ENCODE measurements around the gene SLC11A2. TPM values are rescaled to one million over a fixed set of nuclear protein-coding genes. Genes with fewer than 3 reads are reported as not detected.

Gene SLC11A2
- total RNA-seq, 1 donor from 2014 or later = 25.1 TPM

DNA sequence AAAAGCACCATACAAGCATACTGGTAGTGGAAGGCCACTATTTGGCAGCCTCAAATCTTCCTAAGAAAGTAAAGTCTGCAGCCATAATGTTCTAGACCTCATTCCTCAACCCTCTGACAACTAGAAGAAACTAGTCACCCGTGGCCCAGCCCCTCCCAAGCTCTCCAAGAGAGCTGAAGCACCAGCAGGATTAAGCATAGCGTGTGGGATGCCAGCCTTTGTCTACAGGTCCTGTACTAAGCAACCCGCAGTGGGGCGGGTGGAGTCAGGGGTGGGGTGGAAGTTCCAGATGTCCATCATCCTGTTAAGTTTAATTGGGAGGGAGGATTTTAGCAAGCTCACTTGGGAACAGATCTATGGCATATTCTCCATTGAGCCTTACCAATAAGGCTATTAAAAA, 14.2 kb downstream of the SLC11A2 start:
- intact Hi-C loops (cut with micrococcal nuclease) = no loop called here
- H3K4me1 ChIP-seq = peaks cover 27% of the 10 kb centered on the region

GRCh38 chr12:51009056-51009440, 17.1 kb downstream of the SLC11A2 start:
- peaks cover 40% of the 10 kb centered on the region for H3K36me3 ChIP-seq
- H3K4me3 ChIP-seq = peak overlapping the region; percentile 55
- TF ChIP-seq, protein P1, sequence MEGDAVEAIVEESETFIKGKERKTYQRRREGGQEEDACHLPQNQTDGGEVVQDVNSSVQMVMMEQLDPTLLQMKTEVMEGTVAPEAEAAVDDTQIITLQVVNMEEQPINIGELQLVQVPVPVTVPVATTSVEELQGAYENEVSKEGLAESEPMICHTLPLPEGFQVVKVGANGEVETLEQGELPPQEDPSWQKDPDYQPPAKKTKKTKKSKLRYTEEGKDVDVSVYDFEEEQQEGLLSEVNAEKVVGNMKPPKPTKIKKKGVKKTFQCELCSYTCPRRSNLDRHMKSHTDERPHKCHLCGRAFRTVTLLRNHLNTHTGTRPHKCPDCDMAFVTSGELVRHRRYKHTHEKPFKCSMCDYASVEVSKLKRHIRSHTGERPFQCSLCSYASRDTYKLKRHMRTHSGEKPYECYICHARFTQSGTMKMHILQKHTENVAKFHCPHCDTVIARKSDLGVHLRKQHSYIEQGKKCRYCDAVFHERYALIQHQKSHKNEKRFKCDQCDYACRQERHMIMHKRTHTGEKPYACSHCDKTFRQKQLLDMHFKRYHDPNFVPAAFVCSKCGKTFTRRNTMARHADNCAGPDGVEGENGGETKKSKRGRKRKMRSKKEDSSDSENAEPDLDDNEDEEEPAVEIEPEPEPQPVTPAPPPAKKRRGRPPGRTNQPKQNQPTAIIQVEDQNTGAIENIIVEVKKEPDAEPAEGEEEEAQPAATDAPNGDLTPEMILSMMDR (IDR thresholded peaks at IDR 0.05; ENCODE audit: borderline replicate concordance) = no peak
- DNase-seq = peak; percentile 66
- peak overlapping the region; percentile 75 for H3K27ac ChIP-seq (replicated peaks)
- intact Hi-C loops (cut with micrococcal nuclease) = no loop called here
- H3K27me3 ChIP-seq (ENCODE audit: low read depth) = no peaks in the 10 kb centered on the region
- H3K9me3 ChIP-seq (replicated peaks) = no peaks in the 10 kb centered on the region
- peaks cover 27% of the 10 kb centered on the region for H3K4me1 ChIP-seq

More for the DNA sequence above, 14.2 kb downstream of the SLC11A2 start:
- Histone ChIP-seq H3K4me3 (no peak overlapping the region), H3K36me3 (peaks cover 14% of the 10 kb centered on the region), H3K27ac (replicated peaks) (no peak overlapping the region), H3K9me3 (replicated peaks) (no peaks in the 10 kb centered on the region), H3K27me3 (ENCODE audit: low read depth) (no peaks in the 10 kb centered on the region)
- TF ChIP-seq, protein P1 (IDR thresholded peaks at IDR 0.05; ENCODE audit: borderline replicate concordance) = no peak
- DNase-seq = no peak

DNA sequence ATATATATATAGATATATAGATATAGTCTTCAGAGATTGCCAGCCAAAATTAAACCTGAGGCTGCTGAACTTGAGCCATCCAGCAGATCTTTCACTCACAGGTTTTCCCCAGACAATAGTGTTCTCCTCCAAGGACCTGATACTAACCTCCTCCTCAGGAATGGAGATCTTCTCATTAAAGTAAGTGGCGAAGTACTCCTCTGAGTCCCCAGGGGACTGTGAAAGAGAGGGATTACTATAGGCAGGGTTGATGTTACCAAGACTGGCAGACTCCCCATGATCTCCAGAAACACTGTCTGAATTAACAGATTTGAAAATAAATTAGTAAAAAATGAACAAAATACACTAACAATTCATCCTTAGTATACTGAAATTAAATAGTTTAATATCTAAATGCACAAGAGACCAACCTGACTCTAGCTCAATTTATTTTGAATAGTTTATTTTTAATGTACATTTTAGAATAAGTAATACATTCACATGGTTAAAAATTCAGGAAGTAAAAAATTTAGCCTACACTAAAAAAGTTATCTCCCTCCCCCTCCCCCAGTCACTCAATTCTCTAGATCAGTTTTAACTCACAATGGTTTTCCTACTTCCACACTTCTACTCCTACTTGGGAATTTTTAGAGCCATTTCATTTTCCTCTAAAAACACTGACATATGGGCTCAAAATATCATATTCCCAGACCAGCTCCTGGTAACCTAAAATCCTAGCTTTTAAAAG, 17.7 kb downstream of the SLC11A2 start:
- TF ChIP-seq, protein P1 (IDR thresholded peaks at IDR 0.05; ENCODE audit: borderline replicate concordance) = no peak
- Histone ChIP-seq H3K36me3 (peaks cover 45% of the 10 kb centered on the region), H3K4me1 (peaks cover 24% of the 10 kb centered on the region), H3K9me3 (replicated peaks) (no peaks in the 10 kb centered on the region), H3K27ac (replicated peaks) (peak overlapping the region; percentile 75), H3K4me3 (peak overlapping the region; percentile 55), H3K27me3 (ENCODE audit: low read depth) (no peaks in the 10 kb centered on the region)
- intact Hi-C loops (cut with micrococcal nuclease) = no loop called here
- DNase-seq = no peak

DNA sequence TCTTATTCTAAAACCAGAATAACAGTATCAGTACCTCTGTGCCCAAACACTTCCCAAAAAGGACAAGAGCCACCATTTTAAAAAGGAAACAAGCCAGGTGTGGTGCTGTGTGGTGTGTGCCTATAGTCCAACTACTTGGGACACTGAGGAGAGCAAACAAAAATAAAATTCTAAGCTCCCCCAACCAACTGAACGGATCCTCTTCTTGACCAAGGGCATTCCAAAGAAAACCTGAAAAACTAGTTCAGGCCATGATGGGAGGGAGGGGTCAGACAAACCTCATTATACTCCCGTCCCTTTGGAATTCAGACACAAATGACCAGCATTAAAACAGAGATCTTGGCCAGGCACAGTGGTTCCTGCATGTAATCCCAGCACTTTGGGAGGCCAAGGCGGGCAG, 20.5 kb downstream of the SLC11A2 start:
- TF ChIP-seq, protein P1 (IDR thresholded peaks at IDR 0.05; ENCODE audit: borderline replicate concordance) = no peak
- Histone ChIP-seq H3K27ac (replicated peaks) (no peak overlapping the region), H3K4me3 (no peak overlapping the region), H3K36me3 (peaks cover 71% of the 10 kb centered on the region), H3K27me3 (ENCODE audit: low read depth) (no peaks in the 10 kb centered on the region), H3K4me1 (peaks cover 4% of the 10 kb centered on the region), H3K9me3 (replicated peaks) (no peaks in the 10 kb centered on the region)
- DNase-seq = no peak
- intact Hi-C loops (cut with micrococcal nuclease) = no loop called here

DNA sequence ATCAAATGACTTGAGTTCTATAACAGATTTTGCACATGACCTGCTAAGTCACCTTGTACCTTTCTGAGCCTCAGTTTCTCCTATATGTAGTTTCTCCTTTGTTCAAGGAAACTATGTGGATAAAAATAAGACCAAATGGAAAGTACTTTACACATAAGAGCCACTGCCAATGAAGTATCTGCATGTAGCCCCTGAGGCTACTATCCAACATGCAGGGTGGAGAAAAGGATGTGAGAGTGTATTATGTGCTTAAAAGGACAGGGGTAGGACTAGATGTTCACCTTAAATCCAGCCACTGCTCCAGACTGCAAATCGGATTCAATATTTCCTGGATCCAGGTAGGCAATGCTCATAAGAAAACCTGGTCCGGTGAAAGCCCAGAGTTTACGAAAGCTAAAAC, 21.2 kb downstream of the SLC11A2 start:
- DNase-seq = no peak
- intact Hi-C loops (cut with micrococcal nuclease) = no loop called here
- Histone ChIP-seq H3K27me3 (ENCODE audit: low read depth) (no peaks in the 10 kb centered on the region), H3K4me3 (no peak overlapping the region), H3K9me3 (replicated peaks) (no peaks in the 10 kb centered on the region), H3K4me1 (peaks cover 4% of the 10 kb centered on the region), H3K27ac (replicated peaks) (no peak overlapping the region), H3K36me3 (peaks cover 78% of the 10 kb centered on the region)
- TF ChIP-seq, protein P1 (IDR thresholded peaks at IDR 0.05; ENCODE audit: borderline replicate concordance) = no peak
